Colonic mucosa (tissue), 4 donors: ENCODE results near the gene CHRNE. TPM values are rescaled to one million over a fixed set of nuclear protein-coding genes. Genes with fewer than 3 reads are reported as not detected.
"Not testable (repeated sequence)": the region's sequence is repeated elsewhere in the genome, so short reads cannot be mapped to it uniquely, and the experiment has no call there.

ENCODE experiments used
- DNase-seq: peaks from one replicate; pipeline ENCODE4 v3.0.0-alpha.2; 2020
- H3K27ac ChIP-seq: fragments of 200-600 bp; one replicate; pipeline ENCODE4 v1.8.0; 2021
- H3K27me3 ChIP-seq: fragments of 200-600 bp; one replicate; pipeline ENCODE4 v1.8.0; 2021
- H3K36me3 ChIP-seq: fragments of 200-600 bp; one replicate; pipeline ENCODE4 v1.8.0; 2021
- H3K4me1 ChIP-seq: fragments of 200-600 bp; one replicate; pipeline ENCODE4 v1.8.0; 2021; ENCODE audit warnings: mild to moderate bottlenecking
- H3K4me3 ChIP-seq: fragments of 200-600 bp; one replicate; pipeline ENCODE4 v1.8.0; 2021
- H3K9ac ChIP-seq, 2 donors: one replicate each; pipeline ENCODE4 v1.7.0; 2013; ENCODE audit warnings: control low read depth in 2 of 2, low read depth in 2 of 2, low read length in 2 of 2
- H3K9me3 ChIP-seq: fragments of 200-600 bp; one replicate; pipeline ENCODE4 v1.8.0; 2021
- intact Hi-C: fragments of 100-400 bp; cut with DNase I; formaldehyde crosslinking; loops from one replicate; pipeline ENCODE4 v1.14.1; 2022
- total RNA-seq, 2 donors: library from RNA; stranded (reverse); fragmentation: NEBNext Ultra II Directional in 1 of 2; extraction: Animal tissue kit (Norgen Biotek cat#: 25700) in 1 of 2; gene quantifications; one replicate each; pipeline ENCODE4 v1.2.1, GENCODE V29; 2021
- TF ChIP-seq, protein P1 (sequence below): fragments of 200-600 bp; IDR thresholded peaks from one replicate; pipeline ENCODE4 v1.8.0; 2022; ENCODE audit warnings: antibody characterized with exemption, mild to moderate bottlenecking
- donor health status: healthy.
- donor health status: DM: no; HTN: no; CAD: no.
- donor health status: DM: no; HTN: no; CAD: no.

Gene CHRNE
- total RNA-seq, 2 donors from 2014 or later: 1.1 TPM; not detected in 1

DNA sequence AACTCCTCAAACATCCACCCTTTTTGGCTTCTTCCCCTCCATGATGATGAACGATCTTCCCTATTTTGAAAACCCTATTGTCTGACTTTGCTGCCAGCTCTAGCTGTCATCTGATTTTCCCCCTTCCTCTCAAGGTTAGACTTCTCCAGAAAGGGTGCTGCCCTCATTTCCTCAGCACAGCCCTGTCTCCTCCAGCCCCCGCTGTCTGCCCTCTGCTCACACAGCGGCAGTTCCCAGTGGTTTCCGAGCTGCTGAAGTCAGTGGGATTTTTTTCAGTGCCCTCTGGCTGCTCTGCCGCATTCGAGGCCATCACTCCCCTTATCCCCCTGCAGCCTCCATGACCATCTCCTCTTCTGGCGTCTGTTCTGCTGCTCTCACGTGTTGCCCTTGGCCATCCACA, 30.1 kb downstream of the CHRNE start:
- no peaks in the 10 kb centered on the region for H3K36me3 ChIP-seq
- intact Hi-C loops: no loop called here
- no peak overlapping the region for H3K4me3 ChIP-seq
- no peak for DNase-seq
- no peak overlapping the region for H3K9ac ChIP-seq
- H3K27me3 ChIP-seq: no peaks in the 10 kb centered on the region
- no peak overlapping the region for H3K27ac ChIP-seq
- H3K4me1 ChIP-seq: no peaks in the 10 kb centered on the region
- TF ChIP-seq, protein P1, sequence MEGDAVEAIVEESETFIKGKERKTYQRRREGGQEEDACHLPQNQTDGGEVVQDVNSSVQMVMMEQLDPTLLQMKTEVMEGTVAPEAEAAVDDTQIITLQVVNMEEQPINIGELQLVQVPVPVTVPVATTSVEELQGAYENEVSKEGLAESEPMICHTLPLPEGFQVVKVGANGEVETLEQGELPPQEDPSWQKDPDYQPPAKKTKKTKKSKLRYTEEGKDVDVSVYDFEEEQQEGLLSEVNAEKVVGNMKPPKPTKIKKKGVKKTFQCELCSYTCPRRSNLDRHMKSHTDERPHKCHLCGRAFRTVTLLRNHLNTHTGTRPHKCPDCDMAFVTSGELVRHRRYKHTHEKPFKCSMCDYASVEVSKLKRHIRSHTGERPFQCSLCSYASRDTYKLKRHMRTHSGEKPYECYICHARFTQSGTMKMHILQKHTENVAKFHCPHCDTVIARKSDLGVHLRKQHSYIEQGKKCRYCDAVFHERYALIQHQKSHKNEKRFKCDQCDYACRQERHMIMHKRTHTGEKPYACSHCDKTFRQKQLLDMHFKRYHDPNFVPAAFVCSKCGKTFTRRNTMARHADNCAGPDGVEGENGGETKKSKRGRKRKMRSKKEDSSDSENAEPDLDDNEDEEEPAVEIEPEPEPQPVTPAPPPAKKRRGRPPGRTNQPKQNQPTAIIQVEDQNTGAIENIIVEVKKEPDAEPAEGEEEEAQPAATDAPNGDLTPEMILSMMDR: no peak
- no peaks in the 10 kb centered on the region for H3K9me3 ChIP-seq

DNA sequence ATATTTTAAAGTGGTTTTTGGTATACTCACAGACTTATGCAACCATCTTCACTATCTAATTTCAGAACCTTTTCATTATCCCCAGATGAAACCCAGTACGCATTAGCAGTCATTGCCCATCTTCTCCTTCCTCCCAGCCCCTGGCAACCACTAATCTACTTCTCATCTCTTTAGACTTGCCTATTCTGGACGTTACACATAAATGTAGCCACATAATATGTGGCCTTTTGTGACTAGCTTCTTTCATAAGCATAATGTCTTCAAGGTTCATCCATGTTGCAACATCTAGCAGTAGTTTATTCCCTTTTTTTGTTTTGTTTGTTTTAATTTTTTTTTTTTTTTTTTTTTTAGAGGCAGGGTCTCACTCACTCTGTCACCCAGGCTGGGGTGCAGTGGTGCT, 32.0 kb downstream of the CHRNE start:
- DNase-seq: no peak
- no peaks in the 10 kb centered on the region for H3K36me3 ChIP-seq
- no peak overlapping the region for H3K9ac ChIP-seq
- no peaks in the 10 kb centered on the region for H3K4me1 ChIP-seq
- no peak overlapping the region for H3K4me3 ChIP-seq
- no peaks in the 10 kb centered on the region for H3K9me3 ChIP-seq
- no peaks in the 10 kb centered on the region for H3K27me3 ChIP-seq
- intact Hi-C loops: no loop called here
- H3K27ac ChIP-seq: no peak overlapping the region
- TF ChIP-seq, protein P1: no peak

DNA sequence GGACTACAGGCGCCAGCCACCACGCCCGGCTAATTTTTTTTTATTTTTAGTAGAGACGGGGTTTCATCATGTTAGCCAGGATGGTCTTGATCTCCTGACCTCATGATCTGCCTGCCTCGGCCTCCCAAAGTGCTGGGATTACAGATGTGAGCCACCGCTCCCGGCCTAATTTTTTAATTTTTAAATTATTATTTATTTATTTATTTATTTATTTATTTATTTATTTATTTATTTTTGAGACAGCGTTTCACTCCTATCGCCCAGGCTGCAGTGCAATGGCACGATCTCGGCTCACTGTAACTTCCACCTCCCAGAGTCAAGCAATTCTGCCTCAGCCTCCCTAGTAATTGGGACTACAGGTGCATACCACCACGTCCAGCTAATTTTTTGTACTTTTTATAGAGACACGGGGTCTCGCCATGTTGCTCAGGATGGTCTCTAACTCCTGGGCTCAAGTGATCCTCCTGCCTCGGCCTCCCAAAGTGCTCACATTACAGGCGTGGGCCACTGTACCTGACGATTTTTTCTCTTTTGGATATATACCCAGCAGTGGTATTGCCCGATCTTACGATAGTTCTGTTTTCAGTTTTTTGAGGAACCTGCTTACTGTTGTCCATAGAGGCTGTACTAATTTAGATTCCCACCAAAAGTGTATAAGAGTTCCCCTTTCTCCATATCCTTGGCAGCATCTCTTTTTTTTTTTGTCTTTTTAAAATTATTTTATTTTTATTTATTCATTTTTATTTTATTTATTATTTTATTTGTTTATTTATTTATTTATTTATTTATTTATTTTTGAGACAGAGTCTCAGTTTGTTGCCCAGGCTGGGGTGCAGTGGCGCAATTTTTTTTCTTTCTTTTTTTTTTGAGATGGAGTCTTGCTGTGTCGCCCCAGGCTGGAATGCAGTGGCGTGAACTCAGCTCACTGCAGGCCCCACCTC, 33.6 kb downstream of the CHRNE start:
- DNase-seq, H3K9me3 ChIP-seq, H3K27me3 ChIP-seq, H3K9ac ChIP-seq, intact Hi-C loops, H3K36me3 ChIP-seq, H3K4me1 ChIP-seq, H3K27ac ChIP-seq, H3K4me3 ChIP-seq: not testable (repeated sequence)

DNA sequence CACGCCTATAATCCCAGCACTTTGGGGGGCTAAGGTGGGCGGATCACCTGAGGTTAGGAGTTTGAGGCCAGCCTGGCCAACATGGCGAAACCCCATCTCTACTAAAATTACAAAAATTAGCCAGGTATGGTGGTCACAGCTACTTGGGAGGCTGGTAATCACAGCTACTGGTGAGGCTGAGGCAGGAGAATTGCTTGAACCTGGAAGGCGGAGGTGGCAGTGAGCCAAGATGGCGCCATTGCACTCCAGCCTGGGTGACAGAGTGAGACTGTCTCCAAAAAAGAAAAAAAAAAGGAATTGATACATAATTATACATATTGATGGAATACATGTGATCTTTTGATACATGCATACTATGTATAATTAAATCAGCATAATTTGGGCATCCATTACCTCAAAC, 35.4 kb downstream of the CHRNE start:
- H3K36me3 ChIP-seq, H3K9ac ChIP-seq, H3K27ac ChIP-seq, intact Hi-C loops, H3K9me3 ChIP-seq, H3K4me3 ChIP-seq, H3K27me3 ChIP-seq, H3K4me1 ChIP-seq, DNase-seq: not testable (repeated sequence)

DNA sequence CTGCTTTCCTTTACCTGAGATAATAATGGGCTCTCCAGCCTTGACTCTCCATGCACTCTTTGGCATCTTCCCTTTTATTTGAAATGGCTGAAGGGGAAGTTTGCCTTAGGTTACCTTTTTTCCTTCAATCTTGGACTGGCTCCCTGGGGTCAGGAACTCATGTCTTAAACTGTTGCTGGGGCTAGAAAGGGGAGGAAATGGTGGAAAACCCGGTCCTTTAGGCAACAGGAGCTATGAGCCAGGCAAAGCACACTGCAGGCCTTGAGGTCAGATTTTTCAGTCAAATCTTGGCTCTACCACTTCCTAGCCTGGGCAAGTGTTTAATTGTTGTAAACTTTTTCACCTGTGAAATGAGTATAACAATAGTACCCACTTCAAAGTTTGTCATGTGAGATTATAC, 39.6 kb downstream of the CHRNE start:
- TF ChIP-seq, protein P1: no peak
- peaks cover 1% of the 10 kb centered on the region for H3K4me1 ChIP-seq
- intact Hi-C loops: no loop called here

DNA sequence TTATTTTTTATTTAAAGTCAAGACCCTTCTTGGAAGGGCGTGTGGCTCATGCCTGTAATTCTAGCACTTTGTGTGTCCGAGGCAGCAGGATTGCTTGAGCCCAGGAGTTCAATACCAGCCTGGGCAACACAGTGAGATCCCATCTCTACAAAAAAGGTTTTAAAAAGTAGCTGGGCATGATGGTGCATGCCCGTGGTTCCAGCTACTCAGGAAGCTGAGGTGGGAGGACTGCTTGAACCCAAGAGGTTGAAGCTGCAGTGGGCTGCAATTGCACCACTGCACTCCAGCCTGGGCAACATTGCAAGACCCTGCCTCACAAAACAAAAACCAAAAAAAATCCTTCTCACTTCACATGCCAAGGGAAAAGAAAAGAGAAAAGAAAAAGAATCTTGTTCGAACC, 40.2 kb downstream of the CHRNE start:
- H3K4me3 ChIP-seq: no peak overlapping the region
- peaks cover 6% of the 10 kb centered on the region for H3K4me1 ChIP-seq
- intact Hi-C loops: no loop called here
- no peak overlapping the region for H3K9ac ChIP-seq
- TF ChIP-seq, protein P1: no peak
- no peak overlapping the region for H3K27ac ChIP-seq
- H3K9me3 ChIP-seq: no peaks in the 10 kb centered on the region
- no peaks in the 10 kb centered on the region for H3K27me3 ChIP-seq
- H3K36me3 ChIP-seq: no peaks in the 10 kb centered on the region
- DNase-seq: no peak

More for the DNA sequence above, 39.6 kb downstream of the CHRNE start:
- no peak for DNase-seq
- H3K9me3 ChIP-seq: no peaks in the 10 kb centered on the region
- H3K27ac ChIP-seq: no peak overlapping the region
- no peaks in the 10 kb centered on the region for H3K36me3 ChIP-seq
- no peaks in the 10 kb centered on the region for H3K27me3 ChIP-seq
- H3K4me3 ChIP-seq: no peak overlapping the region
- no peak overlapping the region for H3K9ac ChIP-seq
